ENCODE measurements around the gene SCNN1B.
"Not testable (repeated sequence)": the region's sequence is repeated elsewhere in the genome, so short reads cannot be mapped to it uniquely, and the experiment has no call there.

SCNN1B gene

DNA sequence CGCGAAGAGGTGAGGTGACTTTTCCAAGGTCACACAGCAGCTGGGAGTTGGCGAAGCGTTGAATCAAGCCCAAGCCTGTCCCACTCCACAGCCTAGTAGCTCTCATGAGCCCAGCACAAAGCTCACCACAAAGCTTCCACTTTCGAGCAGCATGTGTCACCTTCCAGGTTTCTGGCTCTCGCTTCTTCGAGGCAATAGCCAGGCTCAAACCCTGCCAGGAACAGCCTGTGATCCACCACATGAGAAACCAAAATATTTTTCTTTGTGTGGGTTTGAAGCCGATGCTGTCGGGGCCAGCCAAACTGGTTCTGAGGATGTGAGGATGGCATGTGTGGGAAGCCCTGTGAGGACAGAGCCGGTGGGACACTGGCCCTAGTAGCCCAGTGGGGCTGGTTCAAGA lies 82.8 kb downstream of the SCNN1B start:
- CTCF ChIA-PET = no interaction called here
- Mint-ChIP-seq H3K9me3 (no peaks in the 10 kb centered on the region), H3K27me3 (no peaks in the 10 kb centered on the region), H3K27ac (no peak overlapping the region), H3K4me1 (no peaks in the 10 kb centered on the region), H3K36me3 (no peaks in the 10 kb centered on the region), H3K4me3 (no peak overlapping the region)
- no peak for DNase-seq

DNA sequence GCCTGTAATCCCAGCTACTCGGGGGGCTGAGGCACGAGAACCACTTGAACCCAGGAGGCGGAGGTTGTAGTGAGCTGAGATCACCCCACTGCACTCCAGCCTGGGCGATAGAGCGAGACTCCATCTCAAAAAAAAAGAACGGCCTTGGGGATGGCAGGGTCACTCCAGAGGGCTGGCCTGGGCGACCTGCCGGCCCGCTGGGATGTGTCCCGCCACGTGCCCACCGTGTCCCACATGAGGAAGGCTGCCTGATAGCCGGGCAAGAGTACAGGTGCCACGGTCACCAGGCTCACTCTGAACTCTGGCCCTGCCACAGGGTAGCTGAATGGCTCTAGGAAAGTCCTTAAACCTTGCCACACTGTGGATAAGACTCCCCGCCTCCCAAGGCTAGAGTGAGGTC lies 83.3 kb downstream of the SCNN1B start:
- H3K9me3 Mint-ChIP-seq = no peaks in the 10 kb centered on the region
- CTCF ChIA-PET = interaction anchor here (1.2 kb wide), 1 partner anchor 49 kb away, joined by 4 read pairs; no protein-coding TSS in a partner anchor
- no peaks in the 10 kb centered on the region for H3K4me1 Mint-ChIP-seq
- H3K36me3 Mint-ChIP-seq = peaks cover 1% of the 10 kb centered on the region
- no peak overlapping the region for H3K4me3 Mint-ChIP-seq
- no peaks in the 10 kb centered on the region for H3K27me3 Mint-ChIP-seq
- no peak for DNase-seq
- H3K27ac Mint-ChIP-seq = no peak overlapping the region

DNA sequence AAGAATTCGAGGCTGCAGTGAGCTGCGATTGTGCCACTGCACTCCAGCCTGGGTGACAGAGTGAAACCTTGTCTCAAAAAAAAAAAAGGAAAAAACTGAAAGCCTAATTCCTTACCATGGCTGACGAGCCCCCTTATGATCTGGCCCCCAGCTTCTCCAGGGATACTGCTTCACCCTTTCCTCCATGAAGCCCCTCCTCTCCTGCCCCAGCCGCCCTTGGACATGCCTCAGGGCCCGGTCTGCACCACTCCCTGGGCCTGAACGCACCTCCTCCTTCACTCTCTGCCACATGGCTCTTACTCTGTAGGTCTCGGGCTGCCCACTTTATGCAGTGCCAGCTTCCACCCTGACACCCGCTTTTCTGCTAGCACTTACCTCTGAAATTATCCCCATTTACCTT lies 85.6 kb downstream of the SCNN1B start:
- Mint-ChIP-seq H3K4me1 (no peaks in the 10 kb centered on the region), H3K36me3 (peaks cover 5% of the 10 kb centered on the region), H3K27me3 (no peaks in the 10 kb centered on the region), H3K4me3 (no peak overlapping the region), H3K9me3 (no peaks in the 10 kb centered on the region), H3K27ac (no peak overlapping the region)
- CTCF ChIA-PET = no interaction called here
- DNase-seq = no peak

DNA sequence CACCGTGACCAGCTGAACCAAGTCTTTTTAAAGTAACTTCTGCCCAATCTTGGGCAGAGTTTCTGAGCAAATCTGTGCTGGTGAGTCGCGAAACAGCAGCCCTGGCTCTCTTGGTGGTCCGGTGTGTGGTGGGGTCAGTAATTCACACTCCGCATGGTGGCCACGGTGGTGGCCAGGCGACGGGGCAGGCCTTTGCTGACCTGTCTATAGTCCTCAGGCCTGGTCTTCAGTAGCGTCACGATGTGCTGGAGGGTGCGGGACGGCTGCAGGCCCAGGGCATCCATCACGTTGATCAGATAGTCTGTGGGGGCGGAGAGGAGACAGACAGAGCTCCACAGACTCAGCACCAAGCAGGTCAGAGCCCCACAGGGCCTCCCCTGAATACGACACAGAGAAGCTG lies 86.7 kb downstream of the SCNN1B start:
- no peaks in the 10 kb centered on the region for H3K4me1 Mint-ChIP-seq
- no peaks in the 10 kb centered on the region for H3K9me3 Mint-ChIP-seq
- peaks cover 5% of the 10 kb centered on the region for H3K36me3 Mint-ChIP-seq
- no peak overlapping the region for H3K27ac Mint-ChIP-seq
- CTCF ChIA-PET = no interaction called here
- H3K4me3 Mint-ChIP-seq = no peak overlapping the region
- H3K27me3 Mint-ChIP-seq = no peaks in the 10 kb centered on the region
- DNase-seq = no peak

DNA sequence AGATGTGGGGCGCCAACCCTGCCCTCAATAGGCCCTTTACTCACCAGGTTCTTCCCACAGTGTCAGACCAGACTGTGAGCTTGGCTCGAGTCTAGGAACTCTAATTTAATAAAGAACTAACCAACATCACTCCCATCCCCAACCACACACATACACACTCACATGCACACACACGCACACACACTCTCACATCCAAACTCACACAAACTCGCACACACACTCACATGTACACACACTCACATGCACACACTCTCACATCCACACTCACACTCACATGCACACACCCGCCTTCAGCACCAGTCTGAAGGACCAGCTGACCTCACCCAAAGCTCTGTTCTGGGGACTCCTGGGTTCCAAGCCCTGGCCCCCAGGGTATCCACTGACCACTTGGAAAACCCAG lies 87.1 kb downstream of the SCNN1B start:
- no peaks in the 10 kb centered on the region for H3K4me1 Mint-ChIP-seq

DNA sequence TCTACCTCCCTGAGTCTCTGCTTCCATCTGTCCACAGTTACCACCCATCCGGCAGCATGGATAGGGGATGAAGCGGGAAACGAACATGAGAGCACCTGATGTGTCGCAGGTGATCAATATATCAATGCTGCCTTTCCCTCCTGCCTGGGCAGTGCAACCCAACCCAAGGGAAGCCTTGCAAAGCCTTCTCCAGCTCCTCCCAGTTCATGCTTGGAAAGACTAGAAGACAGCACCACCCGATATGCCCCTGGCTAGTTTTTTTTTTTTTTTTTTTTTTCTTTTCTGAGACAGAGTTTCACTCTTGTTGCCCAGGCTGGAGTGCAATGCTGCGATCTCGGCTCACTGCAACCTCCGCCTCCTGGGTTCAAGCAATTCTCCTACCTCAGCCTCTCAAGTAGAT lies 87.8 kb downstream of the SCNN1B start:
- DNase-seq, H3K4me3 Mint-ChIP-seq, H3K36me3 Mint-ChIP-seq, H3K27me3 Mint-ChIP-seq, CTCF ChIA-PET, H3K27ac Mint-ChIP-seq, H3K9me3 Mint-ChIP-seq, H3K4me1 Mint-ChIP-seq: not testable (repeated sequence)

More for the DNA sequence above, 87.1 kb downstream of the SCNN1B start:
- no peak for DNase-seq
- Mint-ChIP-seq H3K9me3 (no peaks in the 10 kb centered on the region), H3K36me3 (peaks cover 5% of the 10 kb centered on the region), H3K4me3 (no peak overlapping the region), H3K27ac (no peak overlapping the region), H3K27me3 (no peaks in the 10 kb centered on the region)
- CTCF ChIA-PET = no interaction called here

DNA sequence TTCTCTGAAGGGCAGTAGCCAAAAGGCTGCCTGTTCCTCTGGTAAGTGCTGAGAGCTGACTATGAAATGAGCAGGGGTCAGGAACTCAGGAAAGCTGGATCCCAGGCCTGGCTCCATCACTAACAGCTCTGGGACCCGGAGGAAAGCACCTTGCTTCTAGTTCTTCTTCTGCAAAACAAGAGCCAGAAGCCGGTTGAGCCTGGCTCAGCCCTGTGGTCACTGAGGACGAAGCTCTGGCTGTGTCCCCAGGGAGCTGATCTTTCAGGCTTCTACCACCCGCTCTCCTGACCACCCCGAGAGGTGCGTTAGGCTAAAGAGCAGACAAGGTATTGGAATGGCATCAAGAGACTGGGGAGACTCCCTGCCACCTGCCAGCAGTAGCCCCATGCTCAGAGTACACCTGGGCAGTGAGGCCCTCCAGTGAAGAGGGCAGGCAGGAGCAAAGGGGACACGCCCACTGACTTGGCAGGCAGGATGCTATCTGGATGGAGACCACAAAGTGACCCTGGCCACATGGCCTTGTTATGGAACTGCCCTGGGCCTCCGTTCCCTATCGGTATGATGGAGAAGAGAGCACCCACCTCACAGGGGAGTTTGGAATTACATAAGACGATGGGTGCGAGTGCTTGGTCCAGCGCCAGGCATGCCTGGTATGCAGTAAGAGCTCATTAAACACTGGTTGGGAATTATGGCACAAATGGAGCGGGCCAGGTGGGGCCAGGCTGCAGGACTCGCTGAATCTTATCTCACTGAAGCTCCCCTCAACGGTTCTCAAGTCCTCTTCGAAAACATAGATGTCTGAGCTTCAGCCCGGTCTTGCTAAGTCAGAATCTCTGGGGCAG lies 89.5 kb downstream of the SCNN1B start:
- H3K4me1 Mint-ChIP-seq = no peaks in the 10 kb centered on the region
- CTCF ChIA-PET = no interaction called here
- no peak overlapping the region for H3K4me3 Mint-ChIP-seq
- DNase-seq = no peak
- H3K27me3 Mint-ChIP-seq = no peaks in the 10 kb centered on the region
- peaks cover 5% of the 10 kb centered on the region for H3K36me3 Mint-ChIP-seq
- no peaks in the 10 kb centered on the region for H3K9me3 Mint-ChIP-seq
- H3K27ac Mint-ChIP-seq = no peak overlapping the region

DNA sequence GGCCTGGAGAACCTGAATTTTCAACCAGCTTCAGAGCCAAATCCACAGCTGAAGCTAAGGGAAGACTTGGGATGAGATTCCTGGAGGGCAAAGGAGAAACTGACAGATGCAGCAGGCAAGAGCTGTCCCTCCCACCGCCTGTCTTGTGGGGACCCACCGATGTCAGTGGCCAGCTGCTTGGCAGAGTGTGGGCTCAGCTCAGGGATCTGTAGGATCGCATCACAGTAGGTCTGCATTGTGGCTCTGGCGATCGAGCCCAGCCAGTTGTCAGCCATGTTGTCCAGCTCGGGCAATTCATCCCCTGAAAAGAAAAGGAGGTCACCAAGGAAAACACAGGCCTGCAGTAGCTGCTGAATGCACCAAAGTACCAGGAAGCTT lies 90.1 kb downstream of the SCNN1B start:
- Mint-ChIP-seq H3K27me3 (no peaks in the 10 kb centered on the region), H3K27ac (no peak overlapping the region), H3K4me1 (no peaks in the 10 kb centered on the region), H3K4me3 (no peak overlapping the region), H3K36me3 (peaks cover 6% of the 10 kb centered on the region), H3K9me3 (no peaks in the 10 kb centered on the region)
- CTCF ChIA-PET = no interaction called here
- no peak for DNase-seq

DNA sequence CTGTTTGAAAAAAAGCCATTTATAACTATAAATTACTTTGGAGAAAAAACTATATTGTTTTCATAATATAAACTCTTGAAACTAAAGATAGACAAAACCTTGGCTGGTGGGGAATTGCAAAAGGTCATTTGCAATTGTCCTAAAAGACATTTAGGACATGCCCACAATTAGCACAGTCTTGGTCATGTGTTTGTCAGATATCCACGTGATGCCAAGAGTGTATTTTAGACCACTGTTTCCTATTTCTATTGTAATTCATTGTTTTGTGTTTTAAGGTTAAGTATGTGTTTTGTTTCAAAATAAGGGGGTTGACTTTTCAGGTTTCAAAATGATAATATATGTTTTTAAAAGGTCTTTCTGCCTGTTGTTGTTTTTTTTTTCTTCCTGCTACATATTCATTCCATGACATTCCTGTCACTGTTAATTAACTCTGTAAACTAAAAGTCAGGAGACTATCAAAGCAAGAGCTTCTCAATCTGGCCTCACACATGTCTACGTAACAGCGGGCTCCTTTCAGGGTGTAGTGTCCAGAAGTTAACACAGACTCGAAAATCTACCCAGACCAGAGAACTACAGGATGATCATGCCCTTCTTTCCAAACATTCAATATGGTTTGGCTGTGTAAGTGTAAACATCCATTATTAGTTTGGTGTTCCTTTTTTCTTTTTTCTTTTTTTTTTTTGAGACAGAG lies 92.2 kb downstream of the SCNN1B start:
- Mint-ChIP-seq H3K27me3 (no peaks in the 10 kb centered on the region), H3K9me3 (no peaks in the 10 kb centered on the region), H3K36me3 (peaks cover 7% of the 10 kb centered on the region), H3K4me1 (no peaks in the 10 kb centered on the region), H3K27ac (no peak overlapping the region), H3K4me3 (no peak overlapping the region)
- DNase-seq = no peak
- CTCF ChIA-PET = no interaction called here

DNA sequence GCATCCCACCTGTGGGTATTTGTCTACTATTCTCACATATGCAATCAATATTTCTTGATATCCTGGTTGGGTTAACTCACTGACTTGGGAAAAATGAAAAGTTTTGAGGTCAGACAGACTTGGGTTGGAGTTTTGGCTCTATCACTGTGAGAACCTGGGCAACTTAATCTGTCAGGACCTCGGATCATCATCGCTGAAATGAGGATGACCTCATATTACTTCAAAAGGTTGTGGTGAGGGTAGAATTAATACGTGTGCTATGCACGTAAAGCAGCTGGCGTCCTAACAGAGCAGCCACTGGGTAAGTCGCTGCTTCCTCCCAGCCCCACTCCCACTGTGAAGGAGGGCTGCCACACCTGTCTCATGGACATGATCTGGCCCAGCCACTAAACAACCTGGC lies 93.6 kb downstream of the SCNN1B start:
- H3K4me1 Mint-ChIP-seq = no peaks in the 10 kb centered on the region
- peaks cover 18% of the 10 kb centered on the region for H3K36me3 Mint-ChIP-seq
- no peak overlapping the region for H3K27ac Mint-ChIP-seq
- DNase-seq = no peak
- CTCF ChIA-PET = no interaction called here
- no peaks in the 10 kb centered on the region for H3K27me3 Mint-ChIP-seq
- no peak overlapping the region for H3K4me3 Mint-ChIP-seq
- H3K9me3 Mint-ChIP-seq = no peaks in the 10 kb centered on the region

DNA sequence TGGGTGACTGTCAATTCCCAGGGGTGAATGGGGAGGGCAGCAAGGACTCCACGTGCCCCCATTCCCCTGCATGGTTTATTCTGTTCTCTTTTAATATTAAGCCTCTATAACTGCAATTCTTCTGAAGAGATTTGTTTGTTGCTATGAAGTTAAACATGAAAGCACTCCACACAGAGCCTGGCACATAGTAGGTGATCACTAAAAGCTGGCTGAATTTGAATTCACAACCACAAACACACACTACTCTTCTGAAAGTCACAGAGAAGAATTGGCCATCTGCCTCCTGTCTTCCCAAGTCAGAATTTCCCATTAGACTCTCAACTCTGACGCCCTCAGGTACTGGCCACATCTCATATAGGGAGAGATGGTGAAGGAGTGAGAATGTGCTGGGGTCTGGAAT lies 95.4 kb downstream of the SCNN1B start:
- H3K9me3 Mint-ChIP-seq = no peaks in the 10 kb centered on the region
- H3K4me3 Mint-ChIP-seq = no peak overlapping the region
- no peaks in the 10 kb centered on the region for H3K27me3 Mint-ChIP-seq
- H3K36me3 Mint-ChIP-seq = peaks cover 22% of the 10 kb centered on the region
- CTCF ChIA-PET = no interaction called here
- no peaks in the 10 kb centered on the region for H3K4me1 Mint-ChIP-seq
- no peak overlapping the region for H3K27ac Mint-ChIP-seq
- no peak for DNase-seq

DNA sequence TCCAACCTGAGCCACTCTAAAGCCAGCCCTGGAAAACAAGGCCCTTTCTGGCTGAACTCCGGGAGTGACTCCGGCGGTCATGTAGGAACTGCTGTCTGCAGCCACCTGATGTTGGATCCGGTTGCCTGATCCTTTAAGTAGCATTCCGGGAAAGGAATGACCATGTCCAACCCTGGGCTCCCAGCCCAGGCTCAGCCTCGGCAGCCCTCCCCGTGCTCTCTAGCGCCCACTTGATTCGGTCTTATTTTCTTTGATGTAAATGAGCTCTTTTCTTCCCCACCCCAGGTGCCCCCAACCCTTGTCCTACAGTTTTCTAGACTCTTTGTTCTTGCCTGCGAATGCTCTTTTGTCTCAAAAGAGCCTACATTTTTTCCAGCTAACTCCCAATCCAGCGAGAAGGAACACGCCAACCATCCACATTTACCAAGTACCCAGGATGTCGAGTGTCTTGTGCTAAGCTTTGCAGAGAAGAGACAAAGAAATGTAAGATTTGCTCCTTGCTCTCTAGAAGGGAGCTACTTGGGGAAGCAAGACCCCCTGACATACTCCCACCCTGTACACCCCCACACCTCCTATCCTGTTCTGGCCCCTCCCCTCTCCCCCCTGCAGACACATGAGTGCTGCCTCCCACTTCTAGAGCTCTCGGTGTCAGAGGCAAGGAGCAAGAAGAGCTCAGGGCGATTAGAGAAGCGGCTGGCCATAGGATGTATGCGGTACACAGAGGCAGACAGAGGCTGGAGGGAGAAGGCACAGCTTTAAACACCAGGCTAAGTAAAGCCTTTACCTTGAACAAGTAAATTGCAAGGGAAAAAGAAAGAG lies 97.1 kb downstream of the SCNN1B start:
- no peak overlapping the region for H3K27ac Mint-ChIP-seq
- H3K36me3 Mint-ChIP-seq = peaks cover 32% of the 10 kb centered on the region
- CTCF ChIA-PET = interaction anchor here (0.7 kb wide), 1 partner anchor 36 kb away, joined by 3 read pairs; no protein-coding TSS in a partner anchor
- no peaks in the 10 kb centered on the region for H3K9me3 Mint-ChIP-seq
- DNase-seq = no peak
- H3K4me3 Mint-ChIP-seq = no peak overlapping the region
- H3K27me3 Mint-ChIP-seq = no peaks in the 10 kb centered on the region
- no peaks in the 10 kb centered on the region for H3K4me1 Mint-ChIP-seq

DNA sequence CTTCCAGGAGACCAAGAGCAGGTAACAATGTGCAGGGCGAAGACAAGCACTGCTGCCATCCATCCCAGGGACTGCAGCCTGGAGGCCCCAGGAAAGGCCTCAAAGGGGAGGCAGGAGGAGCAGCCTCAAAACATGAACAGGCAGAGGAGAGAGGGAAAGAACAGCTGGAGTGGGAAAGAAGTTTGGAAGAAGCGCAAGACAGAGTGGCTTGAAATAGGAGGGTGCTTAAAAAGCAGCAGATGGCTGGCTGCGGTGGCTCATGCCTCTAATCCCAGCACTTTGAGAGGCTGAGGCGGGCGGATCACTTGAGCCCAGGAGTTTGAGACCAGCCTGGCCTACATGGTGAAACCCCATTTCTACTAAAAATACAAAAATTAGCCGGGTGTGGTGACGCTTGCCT lies 98.3 kb downstream of the SCNN1B start:
- H3K27ac Mint-ChIP-seq, H3K27me3 Mint-ChIP-seq, H3K4me3 Mint-ChIP-seq, DNase-seq, CTCF ChIA-PET, H3K4me1 Mint-ChIP-seq, H3K9me3 Mint-ChIP-seq: not testable (repeated sequence)
- H3K36me3 Mint-ChIP-seq = peaks cover 33% of the 10 kb centered on the region

DNA sequence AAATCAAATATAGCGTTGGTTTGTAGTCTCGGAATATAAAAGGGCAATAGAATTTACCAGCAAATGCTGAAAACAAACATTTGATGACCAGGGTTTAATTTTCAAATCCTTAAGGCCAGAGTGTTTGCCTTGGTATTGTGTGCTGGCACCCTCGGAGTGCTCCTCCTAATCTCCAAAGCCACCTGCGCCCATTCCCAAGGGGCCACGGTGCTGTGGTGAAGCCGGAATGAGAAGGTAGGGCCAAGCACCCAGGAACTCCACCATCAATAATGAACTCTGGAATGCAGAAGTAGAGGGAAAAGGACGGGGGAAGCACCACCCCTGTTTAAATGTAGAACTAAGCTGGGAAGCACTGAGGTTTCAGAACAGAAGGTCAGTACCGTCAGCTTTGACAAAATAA lies 99.0 kb downstream of the SCNN1B start:
- Mint-ChIP-seq H3K4me3 (no peak overlapping the region), H3K9me3 (no peaks in the 10 kb centered on the region), H3K27me3 (no peaks in the 10 kb centered on the region), H3K36me3 (peaks cover 33% of the 10 kb centered on the region), H3K27ac (no peak overlapping the region), H3K4me1 (no peaks in the 10 kb centered on the region)
- no peak for DNase-seq
- CTCF ChIA-PET = no interaction called here

DNA sequence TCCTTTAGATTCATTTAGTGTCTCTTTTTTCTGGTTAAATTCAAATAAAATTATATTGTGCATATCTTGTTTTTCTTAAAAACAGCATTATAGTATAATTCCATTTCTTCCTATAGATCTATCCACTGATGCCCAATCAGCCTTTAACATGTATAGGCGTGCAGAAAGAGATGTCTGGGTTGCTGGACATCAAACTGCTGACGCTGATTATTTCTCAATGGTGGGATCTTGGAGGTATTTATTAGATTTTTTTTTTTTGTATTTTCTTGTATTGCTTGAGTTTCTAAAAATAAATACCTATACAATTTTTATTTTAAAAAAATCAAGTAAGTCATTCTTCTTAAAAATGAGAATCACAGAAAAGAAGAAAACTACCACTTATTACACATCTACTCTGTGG lies 100.0 kb downstream of the SCNN1B start:
- H3K4me3 Mint-ChIP-seq = no peak overlapping the region
- no peaks in the 10 kb centered on the region for H3K4me1 Mint-ChIP-seq
- no peaks in the 10 kb centered on the region for H3K9me3 Mint-ChIP-seq
- H3K27me3 Mint-ChIP-seq = no peaks in the 10 kb centered on the region
- CTCF ChIA-PET = no interaction called here
- H3K27ac Mint-ChIP-seq = no peak overlapping the region
- peaks cover 33% of the 10 kb centered on the region for H3K36me3 Mint-ChIP-seq
- DNase-seq = no peak
